HCT116 (cell line): Measurements from ENCODE around the gene A4GALT. TPM values are rescaled to one million over a fixed set of nuclear protein-coding genes. Genes with fewer than 3 reads are reported as not detected.

ENCODE experiments used
- ATAC-seq: fragments of 200-7000 bp; cut with Tn5 transposase; 2 replicates; pipeline ENCODE4 v1.9.1; 2020; ENCODE audit warnings: mild to moderate bottlenecking, moderate library complexity
- BruUV-seq: library from RNA; stranded (reverse); fragments of 400-500 nt; replicated peaks from 2 replicates; lab custom pipeline; 2021; lab: Mats Ljungman, UMichigan
- CTCF ChIA-PET: fragments of 300-600 bp; sonication (Branson Sonifier 250); formaldehyde crosslinking; loops from one replicate; lab custom pipeline; 2021; ENCODE audit warnings: antibody characterized with exemption; lab: Charles Lee
- POLR2A ChIA-PET: fragments of 300-600, 350-600 bp; sonication (Branson Sonifier 250); formaldehyde crosslinking; loops from one replicate; lab custom pipeline; 2021; ENCODE audit warnings: antibody characterized with exemption; lab: Charles Lee
- RAD21 ChIA-PET, 2 experiments: fragments of 300-600 bp; sonication (Branson Sonifier 250); formaldehyde crosslinking; loops; one replicate each; lab custom pipeline; 2023; ENCODE audit warnings: low total read pairs in 2 of 2; ENCODE audit not compliant: uncharacterized antibody in 2 of 2, unreplicated experiment in 2 of 2, low non-redundant PET in 1 of 2; lab: Charles Lee
- DNase-seq: peaks from one replicate; pipeline ENCODE4 v3.0.0-alpha.2; 2010; ENCODE audit warnings: low read depth, low spot score
- H2AFZ ChIP-seq: fragments of 200-600 bp; shearing (Covaris generic), sonication (generic); 2 replicates; pipeline ENCODE4 v1.6.1; 2017; ENCODE audit warnings: low read depth, mixed run types, mixed read lengths, antibody characterized with exemption, low read length; ENCODE audit not compliant: poor library complexity, severe bottlenecking
- H3K27ac ChIP-seq: 2 replicates; pipeline ENCODE4 v1.5.1; 2012; ENCODE audit warnings: low read depth, low read length
- H3K27me3 ChIP-seq: fragments of 200-600 bp; sonication (generic); 2 replicates; pipeline ENCODE4 v1.6.1; 2016; ENCODE audit warnings: mixed run types, low read length, mixed read lengths; ENCODE audit not compliant: insufficient read depth
- H3K36me3 ChIP-seq, 2 experiments: fragments of 200-500 bp in 1 of 2; fragments of 200-600 bp in 1 of 2; sonication (Bioruptor generic) in 1 of 2; sonication (generic) in 1 of 2; 2 replicates each; pipeline versions ENCODE4 v1.5.1 to v1.6.1; 2014 to 2016; ENCODE audit warnings: low read length in 2 of 2, inconsistent platforms in 1 of 2, mixed read lengths in 1 of 2, mixed run types in 1 of 2; ENCODE audit not compliant: insufficient read depth in 2 of 2, control insufficient read depth in 1 of 2
- H3K4me1 ChIP-seq, 2 experiments: fragments of 200-600 bp in 1 of 2; sonication (generic) in 1 of 2; 2 replicates each; pipeline versions ENCODE4 v1.5.1 to v1.6.1; 2012 to 2017; ENCODE audit warnings: low read length in 2 of 2, inconsistent platforms in 1 of 2, mild to moderate bottlenecking in 1 of 2, mixed read lengths in 1 of 2, mixed run types in 1 of 2, moderate library complexity in 1 of 2; ENCODE audit not compliant: insufficient read depth in 2 of 2, control insufficient read depth in 1 of 2
- H3K4me2 ChIP-seq: fragments of 200-600 bp; sonication (generic); 2 replicates; pipeline ENCODE4 v1.6.1; 2017; ENCODE audit warnings: mixed run types, low read length, mixed read lengths
- H3K4me3 ChIP-seq, 2 experiments: fragments of 200-600 bp in 1 of 2; sonication (generic) in 1 of 2; replicated peaks in 1 of 2; 2 replicates each; pipeline ENCODE4 v1.5.1; 2011 to 2016; ENCODE audit warnings: low read length in 2 of 2, control low read depth in 1 of 2, low read depth in 1 of 2, mild to moderate bottlenecking in 1 of 2, mixed read lengths in 1 of 2, mixed run types in 1 of 2
- H3K79me2 ChIP-seq: fragments of 200-600 bp; sonication (generic); 2 replicates; pipeline ENCODE4 v1.6.1; 2017; ENCODE audit warnings: mild to moderate bottlenecking, mixed run types, low read length, moderate library complexity, mixed read lengths; ENCODE audit not compliant: insufficient read depth
- H3K9ac ChIP-seq: fragments of 200-600 bp; sonication (generic); 2 replicates; pipeline ENCODE4 v1.6.1; 2016; ENCODE audit warnings: low read length, mixed read lengths
- H3K9me2 ChIP-seq: fragments of 200-600 bp; sonication (generic), shearing (Covaris generic); 2 replicates; pipeline ENCODE4 v1.6.1; 2017; ENCODE audit warnings: mixed run types, mild to moderate bottlenecking, moderate library complexity; ENCODE audit not compliant: insufficient read depth
- H3K9me3 ChIP-seq, 2 experiments: fragments of 200-500 bp in 1 of 2; fragments of 200-600 bp in 1 of 2; sonication (Bioruptor generic) in 1 of 2; sonication (generic) in 1 of 2; 2 replicates each; pipeline ENCODE4 v1.6.1; 2014 to 2017; ENCODE audit warnings: low read length in 2 of 2, mixed read lengths in 2 of 2, inconsistent platforms in 1 of 2, low read depth in 1 of 2, mild to moderate bottlenecking in 1 of 2, mixed run types in 1 of 2, moderate library complexity in 1 of 2; ENCODE audit not compliant: control insufficient read depth in 1 of 2, insufficient read depth in 1 of 2
- H4K20me1 ChIP-seq: fragments of 200-600 bp; sonication (generic), shearing (Covaris generic); 2 replicates; pipeline ENCODE4 v1.6.1; 2017; ENCODE audit warnings: mixed run types, mild to moderate bottlenecking, moderate library complexity; ENCODE audit not compliant: insufficient read depth
- EGR1 ChIP-seq: IDR thresholded peaks from 2 replicates; pipeline ENCODE4 v1.6.1; 2012; ENCODE audit warnings: low read depth
- ELF1 ChIP-seq: IDR thresholded peaks from 2 replicates; pipeline ENCODE4 v1.6.1; 2012; ENCODE audit warnings: low read depth, borderline replicate concordance
- EZH2 ChIP-seq: fragments of 200-600 bp; sonication (generic); IDR thresholded peaks from 2 replicates; pipeline ENCODE4 v1.6.1; 2017; ENCODE audit warnings: antibody characterized with exemption, mixed run types
- FOSL1 ChIP-seq: IDR thresholded peaks from 2 replicates; pipeline ENCODE4 v1.6.1; 2012; ENCODE audit warnings: low read depth
- JUND ChIP-seq: IDR thresholded peaks from 2 replicates; pipeline ENCODE4 v1.6.1; 2012
- MAX ChIP-seq: IDR thresholded peaks from 2 replicates; pipeline ENCODE4 v1.6.1; 2012
- POLR2A ChIP-seq: IDR thresholded peaks from 2 replicates; pipeline ENCODE4 v1.7.0; 2011; ENCODE audit warnings: borderline replicate concordance; ENCODE audit not compliant: insufficient read depth, insufficient read length; ENCODE audit errors: extremely low read depth
- POLR2AphosphoS5 ChIP-seq: IDR thresholded peaks from 2 replicates; pipeline ENCODE4 v1.6.1; 2011; ENCODE audit warnings: mild to moderate bottlenecking, low read depth, low read length, moderate library complexity
- RAD21 ChIP-seq: IDR thresholded peaks from 2 replicates; pipeline ENCODE4 v1.6.1; 2012; ENCODE audit warnings: low read depth, mild to moderate bottlenecking
- SIN3A ChIP-seq: IDR thresholded peaks from 2 replicates; pipeline ENCODE4 v1.6.1; 2012; ENCODE audit warnings: low read depth
- SP1 ChIP-seq: IDR thresholded peaks from 2 replicates; pipeline ENCODE4 v1.6.1; 2012; ENCODE audit warnings: low read depth
- SRF ChIP-seq: IDR thresholded peaks from 2 replicates; pipeline ENCODE4 v1.6.1; 2012; ENCODE audit warnings: low read depth
- TCF7L2 ChIP-seq: IDR thresholded peaks from 2 replicates; pipeline ENCODE4 v1.7.0; 2011; ENCODE audit warnings: borderline replicate concordance, inconsistent platforms; ENCODE audit not compliant: insufficient read depth, insufficient read length; ENCODE audit errors: extremely low read depth
- YY1 ChIP-seq: IDR thresholded peaks from 2 replicates; pipeline ENCODE4 v1.6.1; 2011; ENCODE audit warnings: low read length, low read depth, moderate library complexity, mild to moderate bottlenecking; ENCODE audit not compliant: insufficient replicate concordance; ENCODE audit errors: extremely low read depth
- ZBTB33 ChIP-seq: IDR thresholded peaks from 2 replicates; pipeline ENCODE4 v1.6.1; 2011; ENCODE audit warnings: mild to moderate bottlenecking, low read length, moderate library complexity; ENCODE audit not compliant: insufficient replicate concordance; ENCODE audit errors: extremely low read depth
- ZFX ChIP-seq: fragments of 450-650 bp; IDR thresholded peaks from 2 replicates; pipeline ENCODE4 v1.6.1; 2017
- ZNF274 ChIP-seq: fragments of 200-500 bp; sonication (Bioruptor generic); IDR thresholded peaks from 2 replicates; pipeline ENCODE4 v1.6.1; 2014; ENCODE audit warnings: mild to moderate bottlenecking, low read depth, low read length, inconsistent platforms
- intact Hi-C: fragments of 100-400 bp; cut with micrococcal nuclease; formaldehyde crosslinking; loops from 2 replicates; pipeline ENCODE4 v1.10.0; 2022
- total RNA-seq: library from RNA; stranded (reverse); gene quantifications from one replicate; pipeline ENCODE4 v1.2.1, GENCODE V29; 2021; ENCODE audit not compliant: unreplicated experiment
- TF ChIP-seq, protein P1 (sequence below): IDR thresholded peaks from 2 replicates; pipeline ENCODE4 v1.6.1; 2012; ENCODE audit warnings: low read depth

A4GALT gene
- total RNA-seq, 1 experiment from 2014 or later, result 16.0 TPM

DNA sequence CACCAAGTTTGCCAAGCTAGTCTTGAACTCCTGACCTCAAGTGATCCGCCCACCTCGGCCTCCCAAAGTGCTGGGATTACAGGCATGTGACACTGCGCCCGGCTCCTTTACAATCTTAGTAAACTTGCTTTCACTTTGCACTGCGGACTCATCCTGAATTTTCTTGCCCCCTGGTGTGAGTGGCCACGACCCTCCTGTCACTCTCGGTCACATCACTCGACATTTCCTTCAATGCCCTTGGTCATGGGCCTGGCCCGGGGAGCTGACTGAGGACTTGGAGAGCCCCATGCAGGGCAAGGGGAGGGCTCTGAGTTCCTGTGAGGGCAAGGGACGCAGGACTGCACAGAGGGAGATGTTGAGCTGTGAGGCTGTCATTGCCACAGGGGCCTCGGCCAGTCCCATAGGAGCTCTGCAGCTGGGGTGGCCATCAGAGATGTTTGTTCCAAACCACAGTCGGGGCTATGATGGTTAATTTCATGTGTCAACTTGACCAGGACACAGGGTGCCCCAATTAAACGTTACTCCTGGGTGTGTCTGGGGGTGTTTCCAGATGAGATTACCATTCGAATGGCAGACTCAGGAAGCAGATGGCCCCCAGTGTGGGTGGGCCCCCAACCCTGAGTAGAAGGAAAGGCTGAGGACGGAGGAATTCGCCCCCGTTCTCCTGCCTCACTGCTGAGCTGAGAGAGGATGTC lies 21.2 kb downstream of the A4GALT start:
- peaks cover 26 to 37% of the 10 kb centered on the region in 2 experiments for H3K4me1 ChIP-seq
- TF ChIP-seq FOSL1 (no peak), YY1 (no peak), POLR2AphosphoS5 (no peak), EZH2 (no peak), ELF1 (no peak), SP1 (no peak), JUND (no peak), SIN3A (no peak), ZBTB33 (no peak), ZFX (no peak), TCF7L2 (no peak), EGR1 (no peak), RAD21 (no peak), MAX (no peak), SRF (no peak), ZNF274 (no peak), POLR2A (no peak)
- TF ChIP-seq, protein P1, sequence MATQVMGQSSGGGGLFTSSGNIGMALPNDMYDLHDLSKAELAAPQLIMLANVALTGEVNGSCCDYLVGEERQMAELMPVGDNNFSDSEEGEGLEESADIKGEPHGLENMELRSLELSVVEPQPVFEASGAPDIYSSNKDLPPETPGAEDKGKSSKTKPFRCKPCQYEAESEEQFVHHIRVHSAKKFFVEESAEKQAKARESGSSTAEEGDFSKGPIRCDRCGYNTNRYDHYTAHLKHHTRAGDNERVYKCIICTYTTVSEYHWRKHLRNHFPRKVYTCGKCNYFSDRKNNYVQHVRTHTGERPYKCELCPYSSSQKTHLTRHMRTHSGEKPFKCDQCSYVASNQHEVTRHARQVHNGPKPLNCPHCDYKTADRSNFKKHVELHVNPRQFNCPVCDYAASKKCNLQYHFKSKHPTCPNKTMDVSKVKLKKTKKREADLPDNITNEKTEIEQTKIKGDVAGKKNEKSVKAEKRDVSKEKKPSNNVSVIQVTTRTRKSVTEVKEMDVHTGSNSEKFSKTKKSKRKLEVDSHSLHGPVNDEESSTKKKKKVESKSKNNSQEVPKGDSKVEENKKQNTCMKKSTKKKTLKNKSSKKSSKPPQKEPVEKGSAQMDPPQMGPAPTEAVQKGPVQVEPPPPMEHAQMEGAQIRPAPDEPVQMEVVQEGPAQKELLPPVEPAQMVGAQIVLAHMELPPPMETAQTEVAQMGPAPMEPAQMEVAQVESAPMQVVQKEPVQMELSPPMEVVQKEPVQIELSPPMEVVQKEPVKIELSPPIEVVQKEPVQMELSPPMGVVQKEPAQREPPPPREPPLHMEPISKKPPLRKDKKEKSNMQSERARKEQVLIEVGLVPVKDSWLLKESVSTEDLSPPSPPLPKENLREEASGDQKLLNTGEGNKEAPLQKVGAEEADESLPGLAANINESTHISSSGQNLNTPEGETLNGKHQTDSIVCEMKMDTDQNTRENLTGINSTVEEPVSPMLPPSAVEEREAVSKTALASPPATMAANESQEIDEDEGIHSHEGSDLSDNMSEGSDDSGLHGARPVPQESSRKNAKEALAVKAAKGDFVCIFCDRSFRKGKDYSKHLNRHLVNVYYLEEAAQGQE, result no peak
- TF ChIP-seq, all 23 proteins: peak for 0
- intact Hi-C loops, result no loop called here
- Histone ChIP-seq H3K27ac (no peak overlapping the region), H3K4me3 (no peak overlapping the region), H4K20me1 (no peaks in the 10 kb centered on the region), H3K9me2 (no peaks in the 10 kb centered on the region), H3K9me3 (no peaks in the 10 kb centered on the region), H3K4me2 (peak overlapping the region; percentile 65), H2AFZ (no peak overlapping the region), H3K27me3 (no peaks in the 10 kb centered on the region), H3K36me3 (no peaks in the 10 kb centered on the region), H3K79me2 (peaks cover 6% of the 10 kb centered on the region; the same call in 1 of the 2 replicates), H3K9ac (peak overlapping the region; percentile 25; the same call in 1 of the 2 replicates)
- DNase-seq, result no peak
- CTCF ChIA-PET, result no interaction called here
- no TSS peak for BruUV-seq
- ATAC-seq, result no peak
- POLR2A ChIA-PET, result interaction anchor here (0.6 kb wide), 1 partner anchor 383 kb away, joined by 4 read pairs; no protein-coding TSS in a partner anchor
- RAD21 ChIA-PET, result no interaction called here
